Measurements from ENCODE around the gene RABL6.

The RABL6 gene

DNA sequence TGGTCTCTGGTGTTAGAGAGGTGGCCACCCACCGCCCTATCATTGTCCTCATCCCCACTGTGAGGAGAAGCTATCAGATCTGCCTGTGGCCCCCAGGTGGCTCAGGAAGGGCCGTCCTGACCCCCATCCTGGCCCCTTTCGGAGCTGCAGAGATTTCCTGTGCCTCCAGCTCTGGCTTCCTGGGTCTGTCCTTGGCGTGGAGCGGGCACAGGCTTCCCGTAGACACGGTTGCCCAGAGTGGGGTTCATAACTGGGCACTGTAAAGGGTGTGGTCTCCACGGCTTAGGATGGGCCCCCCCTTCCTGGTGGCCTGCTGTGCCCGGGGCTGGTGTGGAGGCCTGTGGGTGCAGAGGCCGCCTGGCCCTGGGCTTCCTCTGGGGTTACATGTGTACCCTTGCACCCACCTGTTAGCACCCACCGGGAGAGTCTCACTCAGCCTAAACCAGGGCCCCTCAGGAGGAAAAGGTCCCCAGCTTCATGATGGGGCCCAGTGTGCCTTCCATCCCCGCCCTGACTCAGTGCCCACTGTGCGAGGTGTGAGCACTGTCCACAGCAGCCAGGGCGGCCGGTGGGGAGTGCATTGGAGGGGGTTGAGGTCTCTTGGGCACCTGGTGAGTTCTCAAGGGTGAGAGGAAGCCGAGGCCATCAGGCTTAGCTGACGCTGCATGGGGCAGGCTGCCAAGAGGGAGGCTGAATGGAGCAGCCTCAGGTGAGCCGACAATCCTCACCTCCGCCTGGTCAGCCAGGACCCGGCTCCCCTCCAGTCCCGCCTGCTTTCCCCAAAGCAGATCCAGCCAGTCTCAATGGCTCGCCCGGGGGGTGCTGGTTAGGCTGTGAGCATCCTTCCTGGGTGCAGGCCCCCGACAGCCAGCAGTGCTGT lies 19.2 kb downstream of the RABL6 start:
- POLR2A ChIA-PET, result interaction anchor here (0.9 kb wide), 1 partner anchor 20 kb away, joined by 3 read pairs; no protein-coding TSS in a partner anchor
- no peak for DNase-seq (ENCODE audit: low read depth, low spot score)
- no peak overlapping the region for H3K4me3 ChIP-seq (ENCODE audit: low read depth, low read length)
- TF ChIP-seq, protein P1, sequence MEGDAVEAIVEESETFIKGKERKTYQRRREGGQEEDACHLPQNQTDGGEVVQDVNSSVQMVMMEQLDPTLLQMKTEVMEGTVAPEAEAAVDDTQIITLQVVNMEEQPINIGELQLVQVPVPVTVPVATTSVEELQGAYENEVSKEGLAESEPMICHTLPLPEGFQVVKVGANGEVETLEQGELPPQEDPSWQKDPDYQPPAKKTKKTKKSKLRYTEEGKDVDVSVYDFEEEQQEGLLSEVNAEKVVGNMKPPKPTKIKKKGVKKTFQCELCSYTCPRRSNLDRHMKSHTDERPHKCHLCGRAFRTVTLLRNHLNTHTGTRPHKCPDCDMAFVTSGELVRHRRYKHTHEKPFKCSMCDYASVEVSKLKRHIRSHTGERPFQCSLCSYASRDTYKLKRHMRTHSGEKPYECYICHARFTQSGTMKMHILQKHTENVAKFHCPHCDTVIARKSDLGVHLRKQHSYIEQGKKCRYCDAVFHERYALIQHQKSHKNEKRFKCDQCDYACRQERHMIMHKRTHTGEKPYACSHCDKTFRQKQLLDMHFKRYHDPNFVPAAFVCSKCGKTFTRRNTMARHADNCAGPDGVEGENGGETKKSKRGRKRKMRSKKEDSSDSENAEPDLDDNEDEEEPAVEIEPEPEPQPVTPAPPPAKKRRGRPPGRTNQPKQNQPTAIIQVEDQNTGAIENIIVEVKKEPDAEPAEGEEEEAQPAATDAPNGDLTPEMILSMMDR (IDR thresholded peaks at IDR 0.05; ENCODE audit: insufficient read depth, low read length, missing control alignments), result no peak
- CTCF ChIA-PET, result interaction anchor here (1.2 to 1.6 kb wide), 2 partner anchors 14 to 16 kb away, joined by 3 to 8 read pairs; partner anchors contain the start of gene AJM1

DNA sequence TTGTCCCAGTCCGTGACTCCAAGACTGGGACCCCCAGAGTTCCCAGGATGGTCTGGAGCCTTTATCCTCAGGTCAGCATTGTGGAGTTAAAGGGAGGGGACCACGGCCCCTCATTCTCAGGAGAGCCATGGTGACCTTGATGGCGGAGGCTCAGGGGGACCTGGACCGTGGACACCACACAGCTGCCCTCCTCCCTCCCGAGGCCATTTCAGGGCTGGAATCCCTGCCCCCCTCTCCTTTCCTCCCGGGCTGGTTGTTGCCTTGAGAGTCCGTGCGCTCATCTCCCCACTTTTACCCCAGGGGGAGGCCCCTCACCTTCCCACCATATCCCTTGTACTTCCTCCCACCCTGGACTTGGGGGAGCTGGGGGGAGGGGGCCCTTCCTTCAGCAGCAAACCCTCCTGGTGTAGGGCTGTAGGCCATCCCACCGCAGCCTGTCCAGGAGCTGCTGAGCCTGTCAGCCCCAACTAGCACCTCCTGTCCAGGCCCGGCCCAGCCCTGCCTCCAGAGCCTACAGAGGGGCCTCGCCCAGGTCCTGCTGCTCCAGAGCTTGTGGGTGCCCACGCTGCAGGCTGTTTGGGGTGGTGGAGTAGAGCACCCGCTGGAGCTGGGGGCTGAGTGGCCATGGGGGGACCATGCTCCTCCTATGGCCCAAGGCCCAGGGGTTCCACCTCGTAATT lies 20.2 kb downstream of the RABL6 start:
- POLR2A ChIA-PET, result no interaction called here
- CTCF ChIA-PET, result interaction anchor here (2.1 kb wide), 1 partner anchor 14 kb away, joined by 12 read pairs; the partner anchor contains the start of gene AJM1
- H3K4me3 ChIP-seq (ENCODE audit: low read depth, low read length), result no peak overlapping the region
- TF ChIP-seq, protein P1 (IDR thresholded peaks at IDR 0.05; ENCODE audit: insufficient read depth, low read length, missing control alignments), result no peak
- DNase-seq (ENCODE audit: low read depth, low spot score), result no peak

DNA sequence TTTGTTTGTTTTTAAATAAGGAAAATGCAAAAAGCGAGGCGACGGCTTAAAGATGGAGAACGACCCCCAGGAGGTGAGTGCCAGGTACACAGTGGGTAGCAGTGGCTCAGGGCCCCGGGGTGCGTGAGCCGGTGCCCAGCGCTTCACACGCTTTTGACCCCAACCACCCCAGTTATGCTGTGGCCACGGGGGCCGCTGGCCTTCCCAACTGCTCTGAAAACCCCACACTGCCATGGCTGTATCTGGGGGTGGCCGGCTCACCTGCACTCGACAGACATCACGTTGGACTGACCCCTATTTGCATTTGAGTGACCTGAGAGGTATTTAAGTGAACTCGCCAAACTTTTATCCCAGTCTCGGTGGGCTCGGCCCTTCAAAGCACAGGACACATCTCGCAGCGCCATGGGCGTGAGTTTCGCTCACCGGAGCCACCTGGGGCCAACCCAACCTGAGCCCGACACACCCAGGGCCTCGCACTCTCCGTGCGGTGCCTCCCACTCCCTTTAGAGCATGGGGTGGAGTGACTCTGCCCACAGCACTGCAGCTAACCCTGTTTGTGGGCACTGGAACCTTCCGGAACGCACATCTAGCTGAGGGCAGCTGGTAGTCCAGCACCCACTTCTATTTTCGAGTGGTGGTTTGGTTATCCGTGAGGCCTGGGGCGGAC lies 20.9 kb downstream of the RABL6 start:
- ChIA-PET CTCF (interaction anchor here (2.1 kb wide), 1 partner anchor 14 kb away, joined by 12 read pairs; the partner anchor contains the start of gene AJM1), POLR2A (no interaction called here)
- TF ChIP-seq, protein P1 (IDR thresholded peaks at IDR 0.05; ENCODE audit: insufficient read depth, low read length, missing control alignments), result no peak
- no peak for DNase-seq (ENCODE audit: low read depth, low spot score)
- no peak overlapping the region for H3K4me3 ChIP-seq (ENCODE audit: low read depth, low read length)

DNA sequence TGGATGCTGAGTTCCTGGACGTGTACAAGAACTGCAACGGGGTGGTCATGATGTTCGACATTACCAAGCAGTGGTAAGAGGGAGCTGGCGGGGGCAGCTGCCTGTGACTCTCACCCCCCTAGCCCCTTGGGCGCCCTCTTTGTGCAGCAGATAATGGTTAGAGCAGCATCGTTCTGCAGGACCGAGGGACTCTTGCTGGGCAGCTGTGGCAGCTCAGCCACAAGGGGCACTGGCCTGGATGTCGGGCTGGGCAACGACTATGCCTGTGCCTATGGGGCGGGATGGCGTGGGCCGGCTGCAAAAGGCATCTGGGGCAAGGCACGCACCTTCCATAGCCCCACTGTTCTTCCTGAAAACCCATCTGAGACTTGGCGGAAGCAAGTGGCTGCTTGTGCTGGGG lies 21.7 kb downstream of the RABL6 start:
- H3K4me3 ChIP-seq (ENCODE audit: low read depth, low read length), result no peak overlapping the region
- ChIA-PET CTCF (interaction anchor here (2.1 kb wide), 1 partner anchor 13 kb away, joined by 12 read pairs; the partner anchor contains the start of gene AJM1), POLR2A (no interaction called here)
- DNase-seq (ENCODE audit: low read depth, low spot score), result no peak
- TF ChIP-seq, protein P1 (IDR thresholded peaks at IDR 0.05; ENCODE audit: insufficient read depth, low read length, missing control alignments), result no peak

DNA sequence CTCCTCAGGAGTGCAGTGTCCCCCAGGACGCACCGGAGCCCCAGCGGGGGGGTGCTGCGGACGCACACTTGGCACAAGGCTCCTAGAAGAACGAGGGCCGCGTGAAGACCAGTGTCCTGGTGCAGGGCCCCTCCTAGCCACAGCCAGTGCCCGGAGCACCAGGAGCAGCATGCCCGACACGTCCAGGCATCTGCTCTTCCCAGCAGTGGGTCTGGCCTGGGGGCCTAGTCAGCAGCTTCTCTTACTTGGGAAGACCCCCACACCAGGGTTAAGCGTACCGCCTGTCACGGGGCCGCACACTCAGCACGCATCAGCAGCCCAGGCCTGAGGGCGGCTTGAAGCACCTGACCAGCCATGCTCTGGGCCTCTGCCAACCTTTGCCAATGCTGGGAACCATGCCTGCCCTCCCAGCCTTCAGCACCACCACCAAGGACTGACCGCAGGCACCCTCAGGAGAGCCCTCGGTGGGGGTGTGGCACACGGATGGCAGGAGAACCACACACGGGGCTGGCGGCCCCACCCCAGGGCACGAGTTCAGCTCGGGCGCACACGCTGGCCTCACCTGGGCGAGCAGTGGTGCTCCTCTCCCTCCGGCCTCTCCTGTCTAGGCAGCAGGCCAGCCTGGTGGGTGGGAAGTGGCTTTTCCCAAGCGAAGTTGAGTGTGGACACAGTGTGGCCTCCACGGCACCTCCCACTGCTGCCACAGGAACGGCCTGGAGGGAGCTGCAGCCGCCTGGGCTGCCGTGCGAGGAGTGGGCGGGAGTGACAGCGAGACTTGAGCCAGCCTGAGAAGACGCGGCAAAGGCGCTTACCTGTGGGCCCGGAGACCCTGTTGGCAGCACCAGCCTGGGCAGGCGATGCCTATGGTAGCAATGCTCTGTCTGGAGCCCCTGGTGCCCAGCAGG lies 22.5 kb downstream of the RABL6 start:
- TF ChIP-seq, protein P1 (IDR thresholded peaks at IDR 0.05; ENCODE audit: insufficient read depth, low read length, missing control alignments), result no peak
- DNase-seq (ENCODE audit: low read depth, low spot score), result no peak
- POLR2A ChIA-PET, result no interaction called here
- CTCF ChIA-PET, result interaction anchor here (2.1 kb wide), 1 partner anchor 12 kb away, joined by 12 read pairs; the partner anchor contains the start of gene AJM1
- no peak overlapping the region for H3K4me3 ChIP-seq (ENCODE audit: low read depth, low read length)

Data from AG04449 (cell line).